ENCODE data around the gene IQSEC1.

The IQSEC1 gene

DNA sequence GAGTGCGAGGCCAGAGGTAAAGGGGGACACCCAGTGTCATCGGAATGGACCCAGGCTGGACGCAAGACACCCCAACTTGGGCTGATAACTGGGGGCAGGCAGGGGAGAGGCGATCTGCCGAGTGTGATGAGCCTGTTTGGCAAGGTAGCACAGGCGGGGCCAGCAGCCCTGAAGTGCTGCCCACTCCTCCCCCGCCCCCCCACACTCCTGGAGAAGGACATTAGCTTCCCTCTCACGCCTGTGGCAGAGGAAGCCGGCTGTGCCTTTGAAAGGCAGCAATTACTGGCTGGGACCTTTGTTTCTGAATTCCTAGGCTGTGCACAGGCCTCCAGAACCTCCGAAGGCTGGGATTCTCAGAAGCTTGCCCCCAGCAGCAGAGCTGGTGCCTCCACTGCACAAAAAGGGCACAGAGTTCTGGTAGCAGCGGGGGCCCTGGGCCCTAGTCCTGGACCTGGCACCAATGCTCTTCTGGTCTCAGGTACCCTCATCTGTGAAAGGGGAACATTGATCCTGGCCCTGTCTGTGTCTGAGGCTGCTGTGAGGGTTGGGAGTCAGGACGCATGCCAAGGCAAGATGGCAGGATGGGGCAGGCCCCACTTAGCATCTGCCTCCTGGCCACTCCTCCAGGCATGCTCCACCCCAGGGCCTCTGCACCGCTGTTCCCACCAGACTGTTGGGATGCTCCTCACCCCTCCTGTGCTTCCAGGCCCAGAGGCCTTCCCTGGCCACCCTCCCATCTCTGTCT is 28.6 kb downstream of the IQSEC1 start:
- peak overlapping the region; percentile 88 for H3K27ac Mint-ChIP-seq
- H3K9me3 Mint-ChIP-seq: no peaks in the 10 kb centered on the region
- no peaks in the 10 kb centered on the region for H3K36me3 Mint-ChIP-seq
- H3K4me3 Mint-ChIP-seq: no peak overlapping the region
- H3K27me3 Mint-ChIP-seq: no peaks in the 10 kb centered on the region
- H3K4me1 Mint-ChIP-seq: peaks cover 63% of the 10 kb centered on the region
- no peak for ATAC-seq

DNA sequence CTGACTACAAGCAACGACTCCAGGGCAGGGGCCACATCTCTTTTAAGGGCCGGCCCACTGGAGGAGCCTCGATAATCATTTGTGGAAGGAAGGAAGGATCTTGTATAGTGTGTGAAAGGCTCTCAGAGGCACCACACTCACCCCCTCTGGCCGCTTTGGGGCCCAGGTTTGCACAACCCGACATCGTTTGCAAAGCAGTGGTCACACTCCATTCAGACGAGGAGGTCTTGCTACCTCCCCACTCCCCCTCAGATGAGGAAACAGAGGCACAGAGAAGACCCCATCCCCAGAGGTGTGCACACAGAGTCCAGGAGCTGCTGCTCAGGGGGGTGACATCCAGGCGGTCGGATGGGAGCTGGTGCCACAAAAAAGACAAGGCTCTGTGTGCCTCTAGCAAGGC is 29.6 kb downstream of the IQSEC1 start:
- H3K4me1 Mint-ChIP-seq: peaks cover 56% of the 10 kb centered on the region
- peak overlapping the region; percentile 12 for H3K27ac Mint-ChIP-seq
- no peaks in the 10 kb centered on the region for H3K36me3 Mint-ChIP-seq
- no peaks in the 10 kb centered on the region for H3K9me3 Mint-ChIP-seq
- ATAC-seq: no peak
- H3K4me3 Mint-ChIP-seq: no peak overlapping the region
- no peaks in the 10 kb centered on the region for H3K27me3 Mint-ChIP-seq

DNA sequence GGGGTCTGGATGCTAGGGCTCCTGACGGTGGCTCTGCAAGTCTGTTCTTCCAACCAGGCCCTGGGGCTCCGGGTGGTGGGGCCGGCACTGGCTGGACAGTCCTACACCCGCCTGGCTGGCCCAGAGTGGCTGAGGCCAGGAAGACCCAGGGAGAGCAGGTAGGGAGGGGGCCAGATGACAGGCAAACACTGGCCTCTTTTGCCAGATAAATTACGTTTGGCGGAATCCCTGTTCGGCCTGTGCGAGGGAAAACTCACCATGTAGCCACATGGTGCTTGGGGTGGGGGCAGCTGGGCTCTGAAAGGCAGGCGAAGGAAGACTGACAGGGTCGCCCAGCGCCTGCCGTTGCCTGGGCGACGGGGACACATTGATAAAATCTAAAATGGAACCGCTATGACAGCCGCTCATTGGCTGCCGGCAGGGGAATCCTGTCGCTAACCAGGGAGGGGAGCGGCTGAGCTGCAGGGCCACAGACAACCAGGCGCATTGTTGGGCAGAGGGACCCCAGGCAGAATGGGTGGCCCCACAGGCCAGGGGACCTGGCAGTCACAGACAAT is 30.4 kb downstream of the IQSEC1 start:
- no peaks in the 10 kb centered on the region for H3K36me3 Mint-ChIP-seq
- H3K4me1 Mint-ChIP-seq: peaks cover 47% of the 10 kb centered on the region
- H3K4me3 Mint-ChIP-seq: no peak overlapping the region
- ATAC-seq: no peak
- H3K9me3 Mint-ChIP-seq: no peaks in the 10 kb centered on the region
- no peaks in the 10 kb centered on the region for H3K27me3 Mint-ChIP-seq
- H3K27ac Mint-ChIP-seq: peak overlapping the region; percentile 12

DNA sequence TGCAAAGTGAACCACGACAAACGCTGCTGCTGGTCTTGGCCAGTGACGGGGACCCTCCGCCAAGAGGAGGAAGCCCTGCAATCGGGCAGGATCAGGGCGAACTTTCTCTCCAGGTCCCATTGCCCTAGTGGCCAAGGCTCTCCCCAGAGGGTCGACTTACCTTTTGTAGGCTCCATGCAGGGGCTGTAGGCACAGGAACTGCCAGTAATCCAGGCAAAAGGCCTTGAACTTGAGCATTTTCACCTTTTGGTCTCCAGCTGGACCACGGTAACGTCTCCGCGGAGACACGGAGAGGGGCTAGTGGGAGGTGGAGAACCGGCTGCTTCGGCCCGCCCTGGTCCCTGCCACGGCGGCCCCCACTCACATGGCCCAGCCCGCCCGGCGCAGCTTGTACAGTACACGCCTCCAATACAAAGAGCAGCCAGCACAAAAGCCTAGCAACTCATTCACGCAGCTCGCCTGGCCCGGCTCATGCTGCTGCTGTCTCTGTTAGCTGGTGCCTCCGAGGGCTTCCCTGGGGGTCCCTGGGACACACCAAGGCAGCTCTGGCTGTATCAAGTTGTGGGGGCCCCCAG is 31.0 kb downstream of the IQSEC1 start:
- no peak for ATAC-seq
- no peaks in the 10 kb centered on the region for H3K36me3 Mint-ChIP-seq
- peaks cover 41% of the 10 kb centered on the region for H3K4me1 Mint-ChIP-seq
- H3K4me3 Mint-ChIP-seq: no peak overlapping the region
- H3K27me3 Mint-ChIP-seq: no peaks in the 10 kb centered on the region
- no peaks in the 10 kb centered on the region for H3K9me3 Mint-ChIP-seq
- H3K27ac Mint-ChIP-seq: no peak overlapping the region

DNA sequence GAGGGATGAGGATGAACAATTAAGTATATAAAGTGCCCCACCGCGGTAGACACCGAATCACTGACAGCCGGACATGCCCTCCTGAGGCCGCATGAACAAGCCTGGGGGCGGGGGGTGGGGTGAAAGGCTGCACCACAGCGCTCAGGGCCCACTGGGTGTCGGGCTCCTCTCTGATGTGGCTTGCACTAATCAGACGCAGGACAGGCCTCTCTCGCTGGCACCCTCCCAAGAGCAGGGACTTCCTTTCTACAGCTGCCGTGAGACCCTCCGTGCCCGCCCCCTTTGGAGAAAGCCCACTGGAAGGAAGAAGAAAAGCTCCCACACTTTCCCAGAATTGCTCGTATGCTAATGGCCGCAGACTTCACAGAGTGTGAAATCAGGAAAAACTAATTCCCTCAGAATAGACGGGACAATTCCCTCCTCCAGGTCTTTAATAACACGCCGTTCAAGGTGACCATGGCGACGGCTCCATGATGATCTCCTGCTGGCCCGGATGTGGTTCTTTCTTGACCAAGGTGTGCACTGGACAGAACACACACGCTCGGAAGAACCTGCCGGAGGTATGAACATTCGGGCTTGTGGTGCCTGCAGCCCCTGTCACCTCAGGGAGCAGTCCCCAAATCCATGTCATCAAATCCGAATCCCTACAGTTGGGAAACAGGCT is 32.0 kb downstream of the IQSEC1 start:
- H3K4me1 Mint-ChIP-seq: peaks cover 32% of the 10 kb centered on the region
- ATAC-seq: no peak
- H3K9me3 Mint-ChIP-seq: no peaks in the 10 kb centered on the region
- H3K27me3 Mint-ChIP-seq: no peaks in the 10 kb centered on the region
- no peak overlapping the region for H3K4me3 Mint-ChIP-seq
- peak overlapping the region; percentile 67 for H3K27ac Mint-ChIP-seq
- H3K36me3 Mint-ChIP-seq: no peaks in the 10 kb centered on the region

DNA sequence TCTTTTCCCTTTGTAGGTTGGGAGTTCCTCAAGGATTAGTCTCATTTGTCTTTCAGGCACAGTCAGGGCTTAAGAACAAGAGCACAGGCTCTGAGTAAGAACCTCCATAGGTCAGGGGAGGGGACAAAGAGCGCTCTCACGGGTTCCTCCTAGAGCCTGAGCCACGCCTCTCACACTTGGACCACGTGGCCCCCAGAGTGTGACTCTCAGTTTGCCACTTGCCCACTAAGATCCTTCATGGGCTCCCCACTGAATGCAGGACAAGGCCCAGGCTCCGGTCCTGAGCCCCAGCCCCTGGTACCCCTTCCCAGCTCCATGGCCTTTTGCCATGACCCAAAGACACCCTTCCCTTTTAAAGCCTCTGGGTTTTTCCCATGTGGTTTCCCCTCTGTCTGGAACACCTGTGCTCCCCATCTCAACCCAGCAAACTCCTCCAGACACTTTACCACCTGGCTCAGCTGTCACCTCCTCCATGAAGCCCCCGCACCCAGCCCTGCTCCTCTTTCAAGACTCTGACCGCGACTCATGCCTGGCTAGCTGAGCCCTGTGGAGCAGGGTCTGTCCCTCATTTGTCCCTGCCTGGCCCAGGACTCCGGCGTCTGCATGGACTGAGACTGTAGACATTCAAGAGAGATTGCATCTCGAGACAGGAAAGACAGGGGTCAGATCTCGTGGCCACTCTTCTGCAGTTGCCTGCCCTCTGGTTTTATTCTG is 32.7 kb downstream of the IQSEC1 start:
- Mint-ChIP-seq H3K27ac (peak overlapping the region; percentile 67), H3K27me3 (no peaks in the 10 kb centered on the region), H3K4me3 (no peak overlapping the region), H3K36me3 (peaks cover 5% of the 10 kb centered on the region), H3K9me3 (no peaks in the 10 kb centered on the region), H3K4me1 (peaks cover 29% of the 10 kb centered on the region)
- ATAC-seq: peak; percentile 97

DNA sequence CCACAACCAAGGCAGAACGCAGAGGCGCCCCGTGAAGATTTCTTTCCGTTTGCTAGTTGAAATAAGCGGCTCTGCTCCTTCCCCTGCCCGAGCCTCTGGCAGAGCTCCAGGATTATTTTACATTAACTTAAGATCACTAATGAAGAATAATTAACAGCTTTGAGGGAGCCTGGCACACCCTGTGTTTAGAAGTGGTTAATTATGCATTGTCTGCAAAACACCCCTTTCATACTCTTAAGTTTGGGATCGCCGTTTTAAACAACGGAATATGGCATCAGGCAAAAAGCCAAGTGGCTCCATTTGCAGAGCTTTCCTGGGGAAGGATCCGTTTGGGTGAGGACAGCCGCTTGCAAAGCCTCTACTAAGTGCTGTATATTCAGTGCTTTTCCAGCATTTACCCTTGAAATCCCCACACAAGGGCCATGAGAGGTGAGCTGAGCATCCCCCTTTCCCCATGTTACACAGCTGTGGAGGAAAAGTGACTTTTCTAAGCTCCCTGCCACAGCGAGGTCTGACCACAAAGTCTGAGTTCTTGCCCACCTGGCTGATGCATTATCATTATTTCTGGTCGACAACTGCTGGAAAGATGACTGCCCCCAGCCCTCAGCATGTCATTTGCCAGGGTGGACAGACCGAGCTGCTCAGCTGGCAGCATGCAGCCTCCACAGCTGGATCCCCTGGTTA is 33.9 kb downstream of the IQSEC1 start:
- peak overlapping the region; percentile 67 for H3K27ac Mint-ChIP-seq
- peaks cover 28% of the 10 kb centered on the region for H3K4me1 Mint-ChIP-seq
- no peak overlapping the region for H3K4me3 Mint-ChIP-seq

DNA sequence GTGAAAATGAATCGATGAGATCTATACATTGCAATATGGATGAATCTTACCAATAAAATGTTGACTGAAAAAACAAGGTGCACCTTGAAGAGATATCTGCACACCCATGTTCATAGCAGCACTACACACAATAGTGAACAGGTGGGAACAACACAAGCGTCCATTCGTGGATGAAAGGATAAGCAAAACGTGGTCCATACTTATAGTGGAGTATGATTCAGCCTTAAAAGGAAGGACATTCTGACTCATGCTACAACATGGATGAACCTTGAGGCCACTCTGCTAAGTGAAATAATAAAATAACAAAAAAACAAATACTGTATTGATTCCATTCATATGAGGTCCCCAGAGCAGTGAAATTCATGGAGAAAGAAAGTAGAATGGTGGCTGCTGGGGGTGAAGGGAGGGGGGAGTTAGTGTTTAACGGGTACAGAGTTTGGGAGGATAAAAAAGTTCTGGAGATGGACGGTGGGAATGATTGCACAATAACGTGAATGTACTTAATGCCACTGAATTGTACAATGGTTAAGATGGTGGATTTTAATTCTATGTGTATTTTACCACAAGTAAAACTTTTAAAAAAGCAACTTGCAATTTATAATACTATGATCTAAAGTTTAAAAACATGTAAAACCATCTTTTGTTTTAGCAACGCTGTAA is 35.6 kb downstream of the IQSEC1 start:
- no peaks in the 10 kb centered on the region for H3K27me3 Mint-ChIP-seq
- no peak for ATAC-seq
- no peak overlapping the region for H3K27ac Mint-ChIP-seq
- peaks cover 28% of the 10 kb centered on the region for H3K4me1 Mint-ChIP-seq
- no peaks in the 10 kb centered on the region for H3K9me3 Mint-ChIP-seq
- H3K36me3 Mint-ChIP-seq: peaks cover 7% of the 10 kb centered on the region
- H3K4me3 Mint-ChIP-seq: no peak overlapping the region

More for the DNA sequence above, 33.9 kb downstream of the IQSEC1 start:
- Mint-ChIP-seq H3K36me3 (peaks cover 7% of the 10 kb centered on the region), H3K9me3 (no peaks in the 10 kb centered on the region), H3K27me3 (no peaks in the 10 kb centered on the region)
- no peak for ATAC-seq

DNA sequence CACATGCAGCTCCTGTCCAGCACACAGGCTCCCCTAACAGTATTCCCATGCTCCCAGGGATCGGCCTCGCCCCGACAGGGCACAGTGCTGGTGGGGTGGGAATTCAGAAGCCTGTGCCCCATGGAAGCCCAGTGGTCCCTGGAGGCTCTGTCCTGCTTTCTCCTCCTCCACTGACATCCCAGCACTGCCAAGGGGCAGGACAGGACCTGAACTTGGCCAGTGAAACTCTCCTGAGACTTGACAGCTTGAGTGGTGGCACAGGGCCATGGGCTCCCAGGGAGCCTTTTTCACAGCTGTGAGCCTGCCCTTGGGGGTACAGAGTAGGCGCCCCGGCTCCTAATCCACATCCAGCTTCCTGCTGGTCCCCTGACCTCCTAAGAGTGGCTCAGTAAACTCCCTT is 38.4 kb downstream of the IQSEC1 start:
- Mint-ChIP-seq H3K9me3 (no peaks in the 10 kb centered on the region), H3K36me3 (peaks cover 7% of the 10 kb centered on the region), H3K27me3 (no peaks in the 10 kb centered on the region), H3K27ac (peak overlapping the region; percentile 16), H3K4me1 (peaks cover 29% of the 10 kb centered on the region), H3K4me3 (no peak overlapping the region)
- no peak for ATAC-seq

DNA sequence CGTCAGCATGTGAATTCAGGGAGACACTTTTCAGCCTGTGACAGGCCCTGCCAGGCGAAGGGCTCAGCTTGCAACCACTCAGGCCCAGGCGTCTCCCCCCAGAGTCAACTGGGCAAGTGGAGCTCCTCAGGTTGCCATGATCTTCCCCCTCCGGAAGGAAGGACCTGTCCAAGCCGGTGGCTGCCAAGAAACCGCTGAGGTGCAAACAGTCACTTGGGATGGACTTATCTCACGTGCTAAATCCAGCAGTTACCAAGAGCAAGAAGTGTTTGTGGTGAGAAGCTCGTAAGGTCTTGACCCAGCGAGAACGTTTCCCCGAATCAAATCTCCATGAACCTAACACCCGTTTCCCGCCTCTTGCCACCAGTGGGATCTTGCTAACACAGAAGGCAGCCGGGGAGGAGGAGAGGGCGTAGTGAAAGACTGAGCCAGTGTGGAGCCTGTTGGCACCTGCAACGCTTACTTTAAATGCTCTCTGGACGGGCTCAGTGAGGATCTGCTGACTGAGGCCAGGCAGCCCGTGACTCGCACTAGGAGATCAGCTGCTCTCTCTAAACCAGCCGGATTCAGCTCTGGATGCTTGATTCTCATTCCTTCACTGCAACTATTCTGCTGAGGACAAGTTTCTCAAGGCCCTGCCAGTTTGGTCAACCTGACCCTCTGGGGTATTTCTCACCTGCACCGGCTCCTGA is 39.0 kb downstream of the IQSEC1 start:
- no peak overlapping the region for H3K27ac Mint-ChIP-seq
- peaks cover 24% of the 10 kb centered on the region for H3K4me1 Mint-ChIP-seq
- H3K4me3 Mint-ChIP-seq: no peak overlapping the region
- H3K36me3 Mint-ChIP-seq: peaks cover 7% of the 10 kb centered on the region
- no peak for ATAC-seq
- H3K27me3 Mint-ChIP-seq: no peaks in the 10 kb centered on the region
- no peaks in the 10 kb centered on the region for H3K9me3 Mint-ChIP-seq

DNA sequence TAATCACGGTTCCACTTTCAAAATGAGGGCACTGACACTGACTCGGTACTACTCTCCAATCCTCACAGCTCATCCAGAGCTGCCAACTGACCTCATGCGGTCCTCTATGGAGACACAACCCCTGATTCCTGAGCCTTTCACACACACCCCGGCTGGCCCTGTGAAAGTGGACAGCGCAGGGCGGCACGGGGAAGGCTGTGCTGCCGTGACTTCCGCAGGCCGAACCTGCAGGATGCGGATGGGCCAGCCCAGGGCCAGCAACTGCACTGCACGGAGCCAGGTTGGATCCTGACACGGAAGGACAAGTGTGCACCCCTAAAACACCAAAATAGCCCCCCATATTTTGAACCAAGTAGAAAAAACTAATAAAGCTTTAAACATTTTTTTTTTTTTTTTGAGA is 41.0 kb downstream of the IQSEC1 start:
- Mint-ChIP-seq H3K4me1 (peaks cover 30% of the 10 kb centered on the region), H3K27me3 (no peaks in the 10 kb centered on the region), H3K4me3 (no peak overlapping the region), H3K36me3 (peaks cover 11% of the 10 kb centered on the region), H3K27ac (no peak overlapping the region), H3K9me3 (no peaks in the 10 kb centered on the region)
- no peak for ATAC-seq

DNA sequence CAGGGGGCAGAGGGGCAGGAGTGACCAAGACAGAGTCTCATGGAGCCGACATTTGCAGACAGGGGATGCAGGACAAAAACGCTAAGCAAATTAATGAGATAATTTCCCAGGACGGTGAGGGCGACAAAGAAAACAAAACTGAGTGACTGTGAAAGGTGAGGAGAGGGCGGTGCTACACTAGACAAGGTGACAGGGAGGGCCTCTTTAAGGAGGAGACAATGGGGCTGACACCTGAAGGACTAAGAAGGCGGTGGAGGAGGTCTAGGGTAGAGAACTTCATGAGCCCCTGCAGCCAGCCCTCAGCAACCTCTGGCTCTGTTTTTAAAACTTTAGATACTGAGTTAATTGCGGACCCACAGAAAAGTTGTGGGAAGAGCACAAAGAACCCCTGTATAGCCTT is 41.6 kb downstream of the IQSEC1 start:
- no peak for ATAC-seq
- Mint-ChIP-seq H3K9me3 (no peaks in the 10 kb centered on the region), H3K36me3 (peaks cover 12% of the 10 kb centered on the region), H3K27ac (no peak overlapping the region), H3K27me3 (no peaks in the 10 kb centered on the region), H3K4me3 (no peak overlapping the region), H3K4me1 (peaks cover 31% of the 10 kb centered on the region)

DNA sequence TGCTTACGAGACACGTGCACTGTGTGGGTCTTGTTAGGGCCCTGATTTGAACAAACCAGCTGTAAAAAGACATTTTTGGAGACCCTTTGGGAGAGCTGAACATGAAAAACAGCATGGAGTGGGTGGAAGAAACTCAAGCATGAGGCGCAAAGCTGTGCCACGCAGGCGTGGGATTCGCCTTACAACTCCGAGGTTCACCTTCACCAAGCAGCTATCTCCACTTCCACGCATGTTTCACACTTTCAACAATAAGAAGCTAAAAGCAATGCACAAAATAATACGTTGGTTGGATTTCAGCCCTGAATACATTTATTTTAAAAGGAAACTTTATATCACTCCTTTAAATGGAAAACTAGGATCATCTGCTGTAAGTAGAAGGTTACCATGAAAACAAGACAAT is 42.5 kb downstream of the IQSEC1 start:
- ATAC-seq: no peak
- Mint-ChIP-seq H3K27me3 (no peaks in the 10 kb centered on the region), H3K36me3 (peaks cover 9% of the 10 kb centered on the region), H3K4me3 (no peak overlapping the region), H3K27ac (no peak overlapping the region), H3K9me3 (no peaks in the 10 kb centered on the region), H3K4me1 (peaks cover 38% of the 10 kb centered on the region)

Measured in stimulated activated memory B cell treated with anti-CD40 and anti-IgM and Interleukin-4, amounts not matched to agents 10 μg/mL and 1 μg/mL and 100 μg/mL, for 72 hours (primary cell).